Astrocyte (in vitro differentiated cells and primary cell): ENCODE measurements around the gene ASB16.

Experiments
- EZH2 ChIP-seq: IDR thresholded peaks from 2 replicates; pipeline ENCODE4 v1.6.1; 2012; ENCODE audit warnings: mild to moderate bottlenecking, low read length, inconsistent platforms; ENCODE audit not compliant: insufficient read depth
- TF ChIP-seq, protein P1 (sequence below): IDR thresholded peaks from 2 replicates; pipeline ENCODE4 v1.5.1; 2011; ENCODE audit warnings: low read depth, mild to moderate bottlenecking, inconsistent platforms, low read length, moderate library complexity; ENCODE audit not compliant: insufficient read depth

DNA sequence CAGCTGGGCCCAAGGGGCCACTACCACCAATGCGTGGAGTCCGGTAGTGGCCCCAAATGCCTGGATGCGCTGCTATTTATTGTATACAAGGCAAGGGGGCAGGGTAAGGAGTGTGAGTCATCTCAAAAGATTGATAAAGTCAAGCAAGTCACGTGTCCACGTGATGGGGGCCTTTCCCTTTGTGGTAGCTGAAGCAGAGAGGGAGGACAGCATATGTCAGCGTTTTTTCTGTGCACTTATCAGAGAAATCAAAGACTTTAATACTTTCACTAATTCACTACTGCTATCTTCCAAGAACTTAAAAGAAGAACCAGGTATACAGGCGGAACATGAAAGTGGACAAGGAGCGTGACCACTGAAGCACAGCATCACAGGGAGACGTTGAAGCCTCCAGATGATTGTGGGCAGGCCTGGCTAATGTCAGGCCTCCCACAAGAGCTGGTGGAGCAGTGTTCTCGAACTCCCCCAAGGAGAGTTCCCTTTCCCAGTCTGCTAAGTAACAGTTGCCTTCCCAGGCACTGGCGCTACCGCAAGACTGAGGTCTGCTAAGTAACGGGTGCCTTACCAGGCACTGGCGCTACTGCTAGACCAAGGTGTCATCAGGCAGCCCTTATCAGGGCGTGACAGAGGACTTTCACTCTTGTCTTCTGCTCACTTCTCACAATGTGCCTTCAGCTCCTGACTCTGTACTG is 10.8 kb upstream of the ASB16 start:
- no peak for TF ChIP-seq EZH2
- TF ChIP-seq, protein P1, sequence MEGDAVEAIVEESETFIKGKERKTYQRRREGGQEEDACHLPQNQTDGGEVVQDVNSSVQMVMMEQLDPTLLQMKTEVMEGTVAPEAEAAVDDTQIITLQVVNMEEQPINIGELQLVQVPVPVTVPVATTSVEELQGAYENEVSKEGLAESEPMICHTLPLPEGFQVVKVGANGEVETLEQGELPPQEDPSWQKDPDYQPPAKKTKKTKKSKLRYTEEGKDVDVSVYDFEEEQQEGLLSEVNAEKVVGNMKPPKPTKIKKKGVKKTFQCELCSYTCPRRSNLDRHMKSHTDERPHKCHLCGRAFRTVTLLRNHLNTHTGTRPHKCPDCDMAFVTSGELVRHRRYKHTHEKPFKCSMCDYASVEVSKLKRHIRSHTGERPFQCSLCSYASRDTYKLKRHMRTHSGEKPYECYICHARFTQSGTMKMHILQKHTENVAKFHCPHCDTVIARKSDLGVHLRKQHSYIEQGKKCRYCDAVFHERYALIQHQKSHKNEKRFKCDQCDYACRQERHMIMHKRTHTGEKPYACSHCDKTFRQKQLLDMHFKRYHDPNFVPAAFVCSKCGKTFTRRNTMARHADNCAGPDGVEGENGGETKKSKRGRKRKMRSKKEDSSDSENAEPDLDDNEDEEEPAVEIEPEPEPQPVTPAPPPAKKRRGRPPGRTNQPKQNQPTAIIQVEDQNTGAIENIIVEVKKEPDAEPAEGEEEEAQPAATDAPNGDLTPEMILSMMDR: no peak
